ENCODE measurements around the gene DDX24. TPM values are rescaled to one million over a fixed set of nuclear protein-coding genes. Genes with fewer than 3 reads are reported as not detected.

The DDX24 gene
- polyA plus RNA-seq, 3 donors from 2014 or later = 60.8 to 208 (median 114) TPM

DNA sequence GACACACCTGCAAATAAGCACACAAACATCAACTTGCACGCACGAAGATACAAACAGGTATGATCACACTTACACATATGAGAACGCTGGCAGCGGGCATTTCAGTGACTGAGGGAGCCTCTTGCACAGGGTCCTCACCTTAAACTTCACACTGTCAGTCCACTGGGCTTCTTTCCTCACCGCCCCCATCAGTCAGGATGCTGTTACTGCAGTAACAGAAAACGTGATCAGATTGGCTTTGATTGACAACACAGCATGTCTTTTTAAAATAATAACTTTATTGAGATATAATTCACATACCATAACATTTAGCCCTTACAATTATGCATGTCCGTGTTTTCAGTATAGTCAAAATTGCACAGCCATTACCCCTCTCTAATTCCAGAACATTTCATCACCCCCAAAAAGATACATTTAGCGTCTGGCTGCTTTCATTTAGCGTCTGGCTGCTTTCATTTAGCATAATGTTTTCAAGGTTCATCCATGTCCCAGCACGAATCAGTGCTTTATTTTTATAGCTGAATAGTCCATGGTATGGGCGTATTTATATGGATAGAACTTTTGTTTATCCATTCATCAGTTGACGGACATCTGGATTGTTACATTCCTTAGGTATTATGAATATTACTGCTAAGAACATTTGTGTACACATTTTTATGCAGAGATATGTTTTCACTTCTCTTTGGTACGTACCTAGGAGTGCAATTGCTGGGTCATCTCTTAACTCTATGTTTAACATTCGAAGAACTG is 75.5 kb downstream of the DDX24 start:
- Mint-ChIP-seq H3K36me3 (no peaks in the 10 kb centered on the region), H3K9me3 (no peaks in the 10 kb centered on the region), H3K4me3 (no peak overlapping the region), H3K27ac (no peak overlapping the region), H3K4me1 (no peaks in the 10 kb centered on the region), H3K27me3 (ENCODE audit: low read depth in 3 of 3) (peaks cover 6 to 51% (median 22%) of the 10 kb centered on the region in 3 donors)
- no peak for DNase-seq

DNA sequence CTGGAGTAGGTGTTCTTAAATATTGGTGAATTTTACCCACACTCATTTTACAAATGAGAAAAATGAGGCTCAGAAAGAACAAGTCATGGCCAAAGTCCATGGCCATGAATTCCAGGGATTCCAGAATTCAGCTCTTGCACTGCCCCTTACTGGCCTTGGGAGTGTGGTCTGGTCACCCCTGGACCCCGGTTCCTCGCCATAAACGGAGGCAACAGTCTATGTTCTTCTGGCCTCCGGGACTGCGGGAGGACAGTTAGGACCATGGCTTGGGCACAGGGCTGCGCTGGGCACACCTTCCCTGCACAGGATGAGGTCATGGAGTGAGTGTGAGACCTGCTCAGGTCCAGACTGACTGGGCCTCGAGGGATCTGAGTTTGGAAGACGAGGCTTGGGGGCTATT is 77.0 kb downstream of the DDX24 start:
- no peak for DNase-seq
- Mint-ChIP-seq H3K27ac (no peak overlapping the region), H3K27me3 (ENCODE audit: low read depth in 3 of 3) (peaks cover 6 to 40% (median 14%) of the 10 kb centered on the region in 3 donors), H3K9me3 (no peaks in the 10 kb centered on the region), H3K4me1 (no peaks in the 10 kb centered on the region), H3K36me3 (no peaks in the 10 kb centered on the region), H3K4me3 (no peak overlapping the region)

DNA sequence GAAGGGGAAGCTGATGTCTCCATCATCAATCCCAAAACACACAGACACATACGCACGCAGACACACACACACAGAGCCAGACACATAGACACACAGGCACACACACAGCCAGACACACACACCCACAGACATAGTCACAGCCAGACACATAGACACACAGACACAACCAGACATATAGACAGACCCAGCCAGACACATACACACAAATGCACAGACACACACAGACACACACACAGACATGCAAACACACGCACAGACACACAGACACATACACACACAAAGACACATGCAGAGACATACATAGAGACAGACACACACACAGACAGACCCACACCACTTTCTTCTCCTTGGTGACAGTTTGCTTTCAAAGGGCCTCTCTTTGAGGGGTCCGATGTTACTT is 77.6 kb downstream of the DDX24 start:
- no peak overlapping the region for H3K4me3 Mint-ChIP-seq

DNA sequence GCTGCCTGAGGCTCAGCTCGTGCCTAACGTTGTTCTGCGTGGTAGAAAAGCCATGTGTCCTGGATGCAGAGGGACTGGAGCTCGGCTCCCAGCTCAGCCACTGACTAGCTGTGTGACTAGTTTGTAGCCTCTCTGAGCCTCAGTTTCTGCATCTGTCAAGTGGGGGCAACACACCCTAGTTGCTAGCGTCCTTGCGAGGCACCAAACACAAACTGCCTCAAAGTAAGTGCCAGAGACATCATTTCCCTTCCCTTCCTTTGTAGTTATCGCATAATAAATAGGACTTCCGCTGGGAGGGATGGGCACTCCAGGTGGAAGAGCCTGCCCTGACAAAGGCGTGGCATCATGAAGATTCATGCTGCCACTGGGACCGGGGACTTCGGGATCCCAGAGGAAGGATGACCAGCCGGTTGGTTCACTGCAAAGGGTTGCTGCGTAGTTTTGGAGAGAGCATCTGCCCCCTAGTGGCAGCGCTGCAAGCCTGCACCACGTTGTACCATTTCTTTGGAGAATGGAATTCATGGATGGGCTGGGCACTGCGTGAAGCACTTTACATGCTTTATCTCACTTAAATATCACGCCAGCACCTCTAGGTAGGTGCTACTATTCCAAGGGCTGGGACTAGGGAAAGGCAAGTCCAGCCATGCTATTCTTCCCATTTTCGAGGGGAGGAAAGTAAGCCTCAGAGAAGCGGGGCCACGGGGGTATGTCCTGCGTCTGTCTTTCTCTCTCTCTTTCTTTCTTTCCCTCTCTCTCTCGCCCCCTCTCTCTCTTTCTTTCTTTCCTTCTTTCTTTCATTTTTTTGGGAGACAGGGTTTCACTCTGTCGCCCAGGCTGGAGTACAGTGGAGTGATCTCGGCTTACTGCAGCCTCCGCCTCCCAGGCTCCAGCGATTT is 79.3 kb downstream of the DDX24 start:
- no peaks in the 10 kb centered on the region for H3K36me3 Mint-ChIP-seq
- H3K4me1 Mint-ChIP-seq = no peaks in the 10 kb centered on the region
- H3K27me3 Mint-ChIP-seq (ENCODE audit: low read depth in 3 of 3) = peaks cover 7 to 29% (median 8%) of the 10 kb centered on the region in 3 donors
- H3K27ac Mint-ChIP-seq = no peak overlapping the region
- no peaks in the 10 kb centered on the region for H3K9me3 Mint-ChIP-seq
- no peak overlapping the region for H3K4me3 Mint-ChIP-seq
- peak; percentile 46 to 60 (median 53) for DNase-seq

More for the DNA sequence above, 77.6 kb downstream of the DDX24 start:
- Mint-ChIP-seq H3K9me3 (no peaks in the 10 kb centered on the region), H3K27me3 (ENCODE audit: low read depth in 3 of 3) (peaks cover 6 to 36% (median 13%) of the 10 kb centered on the region in 3 donors), H3K36me3 (no peaks in the 10 kb centered on the region), H3K27ac (no peak overlapping the region), H3K4me1 (no peaks in the 10 kb centered on the region)
- no peak for DNase-seq

DNA sequence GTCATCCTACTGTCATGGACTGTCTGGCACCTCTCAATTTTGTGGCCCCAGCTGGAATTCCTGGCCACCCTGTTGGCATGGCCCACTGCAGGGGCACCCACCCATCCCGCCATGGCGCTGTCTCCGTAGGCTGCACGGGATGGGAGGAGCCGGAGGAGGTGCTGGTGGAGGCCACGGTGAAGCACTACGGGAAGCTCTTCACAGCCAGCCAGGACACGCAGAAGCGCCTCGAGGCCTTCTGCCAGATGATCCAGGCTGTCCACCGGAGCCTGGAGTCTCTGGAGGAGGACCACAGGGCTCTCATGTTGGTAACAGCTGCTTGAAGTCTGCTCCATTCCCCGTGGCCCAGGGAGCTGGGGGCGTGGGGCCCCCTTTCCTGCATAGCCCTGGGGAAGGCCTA is 80.0 kb downstream of the DDX24 start:
- no peak overlapping the region for H3K4me3 Mint-ChIP-seq
- H3K36me3 Mint-ChIP-seq = no peaks in the 10 kb centered on the region
- H3K27me3 Mint-ChIP-seq (ENCODE audit: low read depth in 3 of 3) = peaks cover 8 to 26% (median 8%) of the 10 kb centered on the region in 3 donors
- DNase-seq = no peak
- no peaks in the 10 kb centered on the region for H3K9me3 Mint-ChIP-seq
- no peak overlapping the region for H3K27ac Mint-ChIP-seq
- no peaks in the 10 kb centered on the region for H3K4me1 Mint-ChIP-seq

DNA sequence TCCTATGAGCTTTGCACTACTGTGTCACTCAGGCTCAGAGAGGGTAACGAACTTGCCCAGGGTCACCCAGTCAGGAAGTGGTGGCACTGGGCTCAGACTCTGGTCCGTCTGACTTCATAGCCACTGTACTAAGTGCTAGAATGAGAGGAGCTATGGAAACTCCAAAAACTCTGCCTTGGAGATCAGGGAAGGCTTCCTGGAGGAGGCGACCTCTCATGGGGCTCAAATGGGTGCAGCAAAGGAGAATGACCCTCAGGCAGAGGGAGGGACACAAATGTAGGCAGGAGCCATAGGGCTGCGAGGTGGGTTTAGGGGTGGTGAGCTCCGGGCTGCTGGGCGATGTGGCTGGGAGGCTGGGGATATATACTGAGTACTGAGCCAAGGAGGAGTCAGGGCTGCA is 80.7 kb downstream of the DDX24 start:
- DNase-seq = no peak
- H3K36me3 Mint-ChIP-seq = no peaks in the 10 kb centered on the region
- H3K4me1 Mint-ChIP-seq = no peaks in the 10 kb centered on the region
- H3K9me3 Mint-ChIP-seq = no peaks in the 10 kb centered on the region
- no peak overlapping the region for H3K27ac Mint-ChIP-seq
- H3K4me3 Mint-ChIP-seq = no peak overlapping the region
- H3K27me3 Mint-ChIP-seq (ENCODE audit: low read depth in 3 of 3) = peaks cover 8 to 22% (median 10%) of the 10 kb centered on the region in 3 donors

DNA sequence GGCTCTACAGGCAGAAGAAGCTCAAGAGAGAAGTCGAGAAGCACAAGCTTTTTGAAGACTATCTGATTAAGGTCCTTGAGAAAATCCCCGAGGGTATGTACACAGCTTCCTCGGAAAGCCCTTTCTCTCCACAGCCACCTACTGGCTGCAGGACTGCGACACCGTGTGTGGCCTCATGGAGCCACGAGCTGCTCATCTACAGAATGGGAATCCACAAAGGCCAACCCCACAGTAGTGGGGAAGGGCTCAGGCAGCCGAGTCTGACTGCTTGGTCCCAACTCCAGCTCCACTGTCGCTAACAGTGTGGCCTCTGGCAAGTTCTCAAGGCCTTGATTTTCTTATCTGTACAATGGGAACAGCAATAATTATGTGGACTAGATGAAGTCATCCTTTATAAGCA is 81.4 kb downstream of the DDX24 start:
- no peaks in the 10 kb centered on the region for H3K4me1 Mint-ChIP-seq
- no peak for DNase-seq
- H3K9me3 Mint-ChIP-seq = no peaks in the 10 kb centered on the region
- H3K36me3 Mint-ChIP-seq = no peaks in the 10 kb centered on the region
- no peak overlapping the region for H3K27ac Mint-ChIP-seq
- H3K27me3 Mint-ChIP-seq (ENCODE audit: low read depth in 3 of 3) = peaks cover 8 to 17% (median 10%) of the 10 kb centered on the region in 3 donors
- H3K4me3 Mint-ChIP-seq = no peak overlapping the region

DNA sequence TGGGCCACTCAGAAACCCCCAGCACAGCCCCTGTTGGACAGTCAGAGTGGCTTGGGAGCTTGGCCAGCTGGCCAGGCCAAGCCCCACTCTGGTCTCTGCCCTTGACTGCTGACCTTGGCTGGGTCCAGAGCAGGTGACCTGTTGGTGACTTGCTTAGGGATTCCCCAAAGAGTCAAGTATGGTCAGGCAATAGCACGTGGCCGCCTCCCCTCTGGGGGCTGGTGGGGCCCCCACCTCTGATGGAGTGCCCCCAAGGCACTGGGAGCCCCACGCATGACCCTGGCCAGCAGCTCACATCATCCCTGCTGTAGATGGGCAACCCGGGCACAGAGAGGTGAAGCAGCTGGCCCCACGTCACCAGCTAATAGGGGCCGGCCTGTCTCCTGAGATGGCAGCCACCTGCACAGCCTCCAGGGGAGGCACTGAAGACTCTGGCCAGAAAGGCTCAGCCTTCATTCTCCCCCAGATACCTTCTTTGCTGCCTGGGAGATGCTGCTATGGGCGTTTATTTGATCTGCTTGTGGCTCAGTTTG is 82.1 kb downstream of the DDX24 start:
- no peak overlapping the region for H3K4me3 Mint-ChIP-seq
- no peaks in the 10 kb centered on the region for H3K4me1 Mint-ChIP-seq
- peaks cover 8 to 17% (median 10%) of the 10 kb centered on the region in 3 donors for H3K27me3 Mint-ChIP-seq (ENCODE audit: low read depth in 3 of 3)
- no peak overlapping the region for H3K27ac Mint-ChIP-seq
- no peaks in the 10 kb centered on the region for H3K36me3 Mint-ChIP-seq
- DNase-seq = no peak
- H3K9me3 Mint-ChIP-seq = no peaks in the 10 kb centered on the region

Other genes with a start within 250 kb of the DDX24 start
- not detected for gene FAM181A, start 153.9 kb downstream of the DDX24 start, polyA plus RNA-seq
- gene ASB2, start 104.6 kb downstream of the DDX24 start, polyA plus RNA-seq = 1 to 10 TPM; 1.4 to 4.2 (median 2.7) TPM
- not detected for gene CCDC197, start 83.9 kb downstream of the DDX24 start, polyA plus RNA-seq
- gene OTUB2, start 54.9 kb downstream of the DDX24 start, polyA plus RNA-seq = under 1 TPM in 2 of 3 donors, not detected in 1; 0.22 to 0.33 TPM
- gene IFI27L1, start 108 bp upstream of the DDX24 start, polyA plus RNA-seq = 10 to 100 TPM; 10.0 to 19.3 (median 10.3) TPM
- 1 to 10 TPM in 1 of 3 donors, not detected in 2; 2.8 TPM for gene IFI27, start 29.5 kb upstream of the DDX24 start, polyA plus RNA-seq
- gene IFI27L2, start 48.4 kb upstream of the DDX24 start, polyA plus RNA-seq = 100 to 1,000 TPM in 2 of 3 donors, 10 to 100 TPM in 1; 82.0 to 188 (median 103) TPM
- gene PPP4R4, start 93.1 kb upstream of the DDX24 start, polyA plus RNA-seq = not detected
- gene SERPINA10, start 212.1 kb upstream of the DDX24 start, polyA plus RNA-seq = not detected
- gene SERPINA6, start 242.1 kb upstream of the DDX24 start, polyA plus RNA-seq = not detected